HepG2 (cell line): ENCODE data around the gene IHH. TPM values are rescaled to one million over a fixed set of nuclear protein-coding genes. Genes with fewer than 3 reads are reported as not detected.

Experiments used
- AKAP8 ChIP-seq: sonication (generic); formaldehyde crosslinking; IDR thresholded peaks from 2 replicates; pipeline ENCODE4 v1.5.1; 2020; ENCODE audit warnings: mild to moderate bottlenecking, missing genetic modification reagents
- BRD4 ChIP-seq: sonication (generic); formaldehyde crosslinking; IDR thresholded peaks from 2 replicates; pipeline ENCODE4 v1.4.0; 2020; ENCODE audit warnings: missing genetic modification reagents
- FOXJ3 ChIP-seq: sonication (generic); formaldehyde crosslinking; IDR thresholded peaks from 2 replicates; pipeline ENCODE4 v1.4.0; 2020; ENCODE audit warnings: missing genetic modification reagents, mild to moderate bottlenecking, borderline replicate concordance
- KIAA2018 ChIP-seq: sonication (generic); formaldehyde crosslinking; IDR thresholded peaks from 2 replicates; pipeline ENCODE4 v1.5.0; 2020; ENCODE audit warnings: mild to moderate bottlenecking, missing genetic modification reagents, borderline replicate concordance
- MAZ ChIP-seq, 2 experiments: sonication (generic) in 1 of 2; formaldehyde crosslinking in 1 of 2; IDR thresholded peaks; 2 replicates each; pipeline versions ENCODE4 v1.5.0 to v1.6.1; 2012 to 2020; ENCODE audit warnings: low read depth in 2 of 2, mild to moderate bottlenecking in 2 of 2, borderline replicate concordance in 1 of 2, improper control_type of control experiment in 1 of 2, low read length in 1 of 2, missing genetic modification reagents in 1 of 2, moderate library complexity in 1 of 2
- NR1H2 ChIP-seq: sonication (generic); formaldehyde crosslinking; IDR thresholded peaks from 2 replicates; pipeline ENCODE4 v1.8.1; 2022; ENCODE audit warnings: low read depth, missing genetic modification reagents, borderline replicate concordance
- PBX3 ChIP-seq: sonication (generic); formaldehyde crosslinking; IDR thresholded peaks from 2 replicates; pipeline ENCODE4 v1.8.1; 2023; ENCODE audit warnings: missing genetic modification reagents, inconsistent platforms, borderline replicate concordance
- SETDB1 ChIP-seq: sonication (generic); formaldehyde crosslinking; IDR thresholded peaks from 2 replicates; pipeline ENCODE4 v1.5.1; 2020; ENCODE audit warnings: missing genetic modification reagents, mild to moderate bottlenecking, borderline replicate concordance
- SMARCC2 ChIP-seq: fragments of 450-650 bp; IDR thresholded peaks from 2 replicates; pipeline ENCODE4 v1.6.1; 2017; ENCODE audit warnings: antibody characterized with exemption, mild to moderate bottlenecking
- STAT5B ChIP-seq: sonication (generic); formaldehyde crosslinking; IDR thresholded peaks from 2 replicates; pipeline ENCODE4 v1.4.0; 2020; ENCODE audit warnings: missing genetic modification reagents
- TBX2 ChIP-seq: sonication (generic); formaldehyde crosslinking; IDR thresholded peaks from 2 replicates; pipeline ENCODE4 v1.5.0; 2020; ENCODE audit warnings: missing genetic modification reagents, mild to moderate bottlenecking, borderline replicate concordance
- ZBTB43 ChIP-seq: sonication (generic); formaldehyde crosslinking; conservative IDR thresholded peaks from 2 replicates; pipeline ENCODE4 v1.4.0; 2020; ENCODE audit warnings: missing genetic modification reagents
- ZNF207 ChIP-seq: fragments of 450-650 bp; IDR thresholded peaks from 2 replicates; pipeline ENCODE4 v1.6.1; 2016; ENCODE audit warnings: antibody characterized with exemption, borderline replicate concordance
- ZNF24 ChIP-seq: fragments of 450-650 bp; IDR thresholded peaks from 2 replicates; pipeline ENCODE4 v1.6.1; 2017; ENCODE audit warnings: antibody characterized with exemption, mild to moderate bottlenecking
- ZNF335 ChIP-seq: sonication (generic); formaldehyde crosslinking; IDR thresholded peaks from 2 replicates; pipeline ENCODE4 v1.4.0; 2020; ENCODE audit warnings: missing genetic modification reagents
- ZNF644 ChIP-seq: IDR thresholded peaks from 2 replicates; pipeline ENCODE4 v1.6.1; 2016; ENCODE audit warnings: low read depth
- ZNF891 ChIP-seq: sonication (generic); formaldehyde crosslinking; IDR thresholded peaks from 2 replicates; pipeline ENCODE4 v1.5.0; 2020; ENCODE audit warnings: mild to moderate bottlenecking, missing genetic modification reagents
- polyA plus RNA-seq, 8 experiments: library from polyadenylated mRNA; depleted of rRNA in 3 of 8; stranded (reverse) in 7 of 8; unstranded in 1 of 8; fragments of >200 nt; fragmentation: Illumina TruSeq in 4 of 8; extraction: Trizol in 4 of 8; gene quantifications; 2 replicates each; pipeline versions ENCODE4 v1.2.1 to v1.2.3, GENCODE V29; 2011 to 2016; ENCODE audit warnings: low read depth in 4 of 8, missing spikeins in 1 of 8, mixed read lengths in 1 of 8; ENCODE audit not compliant: insufficient read depth in 1 of 8
- total RNA-seq, 5 experiments: library from RNA; depleted of rRNA; stranded (reverse); fragments of >200 nt; fragmentation: Illumina TruSeq; extraction: Trizol; gene quantifications; 2 replicates each; pipeline ENCODE4 v1.2.3, GENCODE V29; 2016; ENCODE audit warnings: low read depth in 1 of 5

IHH gene
- total and polyA plus RNA-seq, 2 of the 13 experiments (the other 11 are each of a cell fraction or from before 2014, with no cell fraction given): 0.42 TPM; not detected in 1

GRCh38 chr2:219057709-219058540 is 2.8 kb downstream of the IHH start (continued):
- TF ChIP-seq NR1H2 (CRISPR knock-in tag): no peak; the same call in 1 of the 2 replicates
- TF ChIP-seq PBX3 (CRISPR knock-in tag): no peak
- TF ChIP-seq KIAA2018 (CRISPR knock-in tag): 0 out of 2 replicates have a peak, but pooled peaks have one; percentile 81
- no peak for TF ChIP-seq ZNF207
- TF ChIP-seq FOXJ3 (CRISPR knock-in tag): peak; percentile 12; the same call in 1 of the 2 replicates
- no peak for TF ChIP-seq MAZ (IDR thresholded peaks at IDR 0.05; ENCODE audit: borderline replicate concordance, low read depth, low read length)
- TF ChIP-seq MAZ (CRISPR knock-in tag; IDR thresholded peaks at IDR 0.05; ENCODE audit: low read depth): peak; percentile 83; the same call in 1 of the 2 replicates
- TF ChIP-seq AKAP8 (CRISPR knock-in tag): 0 out of 2 replicates have a peak, but pooled peaks have one; percentile 30
- TF ChIP-seq ZNF335 (CRISPR knock-in tag): no peak
- no peak for TF ChIP-seq ZNF24
- TF ChIP-seq ZBTB43 (CRISPR knock-in tag): no peak
- no peak for TF ChIP-seq ZNF644 (CRISPR knock-in tag)
- 0 out of 2 replicates have a peak, but pooled peaks have one; percentile 55 for TF ChIP-seq ZNF891 (CRISPR knock-in tag)
- no peak for TF ChIP-seq SETDB1 (CRISPR knock-in tag)
- TF ChIP-seq TBX2: peak; percentile 58
- 0 out of 2 replicates have a peak, but pooled peaks have one; percentile 33 for TF ChIP-seq STAT5B (CRISPR knock-in tag)
- no peak for TF ChIP-seq SMARCC2
- TF ChIP-seq BRD4 (CRISPR knock-in tag): peak; percentile 49; the same call in 1 of the 2 replicates
